IMR-90 (cell line): ENCODE results near the gene AKAP12. TPM values are rescaled to one million over a fixed set of nuclear protein-coding genes. Genes with fewer than 3 reads are reported as not detected.

ENCODE experiments used
- ATAC-seq: fragments of 200-7000 bp; cut with Tn5 transposase; 2 replicates; pipeline ENCODE4 v1.9.1; 2020; ENCODE audit warnings: low read depth, mild to moderate bottlenecking, moderate library complexity
- BruUV-seq: library from RNA; stranded (reverse); fragments of 400-500 nt; replicated peaks from 2 replicates; lab custom pipeline; 2021; lab: Mats Ljungman, UMichigan
- CTCF ChIA-PET: fragments of 300-600 bp; formaldehyde crosslinking; extraction: SDS; loops from one replicate; lab custom pipeline; 2021; ENCODE audit warnings: antibody characterized with exemption; lab: Yijun Ruan, JAX
- POLR2A ChIA-PET: fragments of 300-600 bp; sonication (Branson Sonifier 250); formaldehyde crosslinking; loops from one replicate; lab custom pipeline; 2022; ENCODE audit warnings: antibody characterized with exemption; ENCODE audit not compliant: unreplicated experiment; lab: Charles Lee
- DNase-seq: peaks from one replicate; pipeline ENCODE4 v3.0.0; 2013
- H2AFZ ChIP-seq: replicated peaks from 2 replicates; pipeline ENCODE3; 2013; ENCODE audit warnings: low read length, mild to moderate bottlenecking; ENCODE audit not compliant: poor library complexity
- H2AK5ac ChIP-seq: 2 replicates; pipeline ENCODE4 v1.6.1; 2013; ENCODE audit warnings: low read depth, low read length, inconsistent platforms
- H2AK9ac ChIP-seq: replicated peaks from 2 replicates; pipeline ENCODE3; 2013; ENCODE audit warnings: mild to moderate bottlenecking, low read depth, low read length, moderate library complexity; ENCODE audit not compliant: poor library complexity
- H2BK120ac ChIP-seq: 2 replicates; pipeline ENCODE4 v1.6.1; 2013; ENCODE audit warnings: low read depth, low read length, inconsistent platforms
- H2BK15ac ChIP-seq: 3 replicates; pipeline ENCODE4 v1.6.1; 2013; ENCODE audit warnings: low read depth, low read length, inconsistent platforms
- H2BK20ac ChIP-seq: 2 replicates; pipeline ENCODE4 v1.6.1; 2013; ENCODE audit warnings: low read depth, mild to moderate bottlenecking, inconsistent platforms, low read length, moderate library complexity
- H2BK5ac ChIP-seq: 2 replicates; pipeline ENCODE4 v1.6.1; 2013; ENCODE audit warnings: mild to moderate bottlenecking, low read depth, low read length, inconsistent platforms; ENCODE audit not compliant: poor library complexity, severe bottlenecking
- H3K14ac ChIP-seq: replicated peaks from 2 replicates; pipeline ENCODE4 v1.6.1; 2013; ENCODE audit warnings: low read depth, low read length, inconsistent platforms
- H3K18ac ChIP-seq: 2 replicates; pipeline ENCODE4 v1.6.1; 2013; ENCODE audit warnings: low read depth, low read length, control low read depth
- H3K23ac ChIP-seq: 2 replicates; pipeline ENCODE4 v1.6.1; 2013; ENCODE audit warnings: low read depth, low read length, inconsistent platforms
- H3K27ac ChIP-seq: 2 replicates; pipeline ENCODE4 v1.5.1; 2013; ENCODE audit warnings: mild to moderate bottlenecking, control low read depth, low read length; ENCODE audit not compliant: insufficient read depth
- H3K27me3 ChIP-seq: 2 replicates; pipeline ENCODE4 v1.6.1; 2013; ENCODE audit warnings: low read length; ENCODE audit not compliant: control insufficient read depth, insufficient read depth
- H3K36me3 ChIP-seq: 2 replicates; pipeline ENCODE4 v1.6.1; 2013; ENCODE audit warnings: low read length, mixed read lengths; ENCODE audit not compliant: control insufficient read depth, insufficient read depth
- H3K4ac ChIP-seq: 2 replicates; pipeline ENCODE4 v1.6.1; 2013; ENCODE audit warnings: low read depth, low read length, inconsistent platforms
- H3K4me1 ChIP-seq: 2 replicates; pipeline ENCODE4 v1.6.1; 2013; ENCODE audit warnings: low read length, mixed read lengths; ENCODE audit not compliant: control insufficient read depth, insufficient read depth
- H3K4me2 ChIP-seq: 2 replicates; pipeline ENCODE4 v1.6.1; 2013; ENCODE audit warnings: low read depth, mild to moderate bottlenecking, control low read depth, low read length, moderate library complexity
- H3K4me3 ChIP-seq: 2 replicates; pipeline ENCODE4 v1.5.1; 2013; ENCODE audit warnings: low read depth, mild to moderate bottlenecking, control low read depth, low read length, moderate library complexity; ENCODE audit not compliant: insufficient read depth
- H3K56ac ChIP-seq: 2 replicates; pipeline ENCODE4 v1.6.1; 2013; ENCODE audit warnings: low read length, inconsistent platforms; ENCODE audit not compliant: insufficient read depth; ENCODE audit errors: extremely low read depth
- H3K79me1 ChIP-seq, 2 experiments: 2 replicates each; pipeline ENCODE4 v1.6.1; 2013; ENCODE audit warnings: low read length in 2 of 2, inconsistent platforms in 1 of 2, low read depth in 1 of 2
- H3K9ac ChIP-seq: 2 replicates; pipeline ENCODE4 v1.6.1; 2013; ENCODE audit warnings: low read depth, low read length, control low read depth
- H3K9me1 ChIP-seq: 2 replicates; pipeline ENCODE4 v1.6.1; 2013; ENCODE audit warnings: low read length, inconsistent platforms; ENCODE audit not compliant: insufficient read depth
- H3K9me3 ChIP-seq: 2 replicates; pipeline ENCODE4 v1.6.1; 2013; ENCODE audit warnings: low read length; ENCODE audit not compliant: control insufficient read depth, insufficient read depth
- H4K20me1 ChIP-seq: 2 replicates; pipeline ENCODE4 v1.6.1; 2013; ENCODE audit warnings: low read length, inconsistent platforms; ENCODE audit not compliant: insufficient read depth
- H4K5ac ChIP-seq: 2 replicates; pipeline ENCODE4 v1.6.1; 2013; ENCODE audit warnings: mild to moderate bottlenecking, low read depth, low read length, control low read depth
- H4K8ac ChIP-seq, 2 experiments: 2 replicates each; pipeline ENCODE4 v1.6.1; 2013; ENCODE audit warnings: low read depth in 2 of 2, low read length in 2 of 2, control low read depth in 1 of 2, inconsistent platforms in 1 of 2
- H4K91ac ChIP-seq: 2 replicates; pipeline ENCODE4 v1.6.1; 2013; ENCODE audit warnings: low read depth, low read length, inconsistent platforms; ENCODE audit not compliant: insufficient read depth
- BHLHE40 ChIP-seq: fragments of 150-350 bp; IDR thresholded peaks from 2 replicates; pipeline ENCODE4 v1.6.1; 2016; ENCODE audit warnings: mild to moderate bottlenecking, low read depth, low read length
- CEBPB ChIP-seq: IDR thresholded peaks from 2 replicates; pipeline ENCODE4 v1.6.1; 2012; ENCODE audit warnings: low read depth, low read length, improper control_type of control experiment
- CHD1 ChIP-seq: IDR thresholded peaks from 2 replicates; pipeline ENCODE4 v1.6.1; 2012; ENCODE audit warnings: low read depth, low read length, improper control_type of control experiment
- FOS ChIP-seq: fragments of 150-350 bp; IDR thresholded peaks from 2 replicates; pipeline ENCODE4 v1.6.1; 2016; ENCODE audit warnings: low read depth, low read length
- MAFK ChIP-seq: IDR thresholded peaks from 2 replicates; pipeline ENCODE4 v1.6.1; 2012; ENCODE audit warnings: low read depth, low read length, improper control_type of control experiment
- MAZ ChIP-seq: IDR thresholded peaks from 2 replicates; pipeline ENCODE4 v1.6.1; 2012; ENCODE audit warnings: low read depth, mild to moderate bottlenecking, low read length, improper control_type of control experiment, moderate library complexity, borderline replicate concordance
- NFE2L2 ChIP-seq: fragments of 150-350 bp; IDR thresholded peaks from 2 replicates; pipeline ENCODE4 v1.6.1; 2016; ENCODE audit warnings: low read depth, mild to moderate bottlenecking, low read length
- POLR2A ChIP-seq: IDR thresholded peaks from 2 replicates; pipeline ENCODE4 v1.6.1; 2012; ENCODE audit warnings: mild to moderate bottlenecking, low read depth, low read length
- RCOR1 ChIP-seq: IDR thresholded peaks from 2 replicates; pipeline ENCODE4 v1.6.1; 2012; ENCODE audit warnings: mild to moderate bottlenecking, low read length, improper control_type of control experiment; ENCODE audit not compliant: insufficient replicate concordance
- RFX5 ChIP-seq: IDR thresholded peaks from 2 replicates; pipeline ENCODE4 v1.8.0; 2012; ENCODE audit warnings: low read depth, mild to moderate bottlenecking, low read length, moderate library complexity
- SMC3 ChIP-seq: fragments of 150-350 bp; IDR thresholded peaks from 2 replicates; pipeline ENCODE4 v1.6.1; 2016; ENCODE audit warnings: low read depth, mild to moderate bottlenecking, antibody characterized with exemption, low read length, moderate library complexity
- WGBS, 2 experiments: methylation state at CpG; one replicate each; pipeline versions ENCODE4 v1.1.5 to v1.1.7; 2013; ENCODE audit warnings: missing lambda C conversion rate in 2 of 2; ENCODE audit not compliant: insufficient read length in 1 of 2; ENCODE audit errors: extremely low coverage in 2 of 2; 5-methylcytosine and 5-hydroxymethylcytosine counted together
- dilution Hi-C: fragments of 300-500 bp; cut with HindIII; formaldehyde crosslinking; loops from one replicate; pipeline ENCODE4 v1.14.3; 2018; ENCODE audit warnings: low sequenced_read_pairs; ENCODE audit not compliant: unreplicated experiment
- in situ Hi-C: fragments of 300-500 bp; cut with MboI; formaldehyde crosslinking; loops from 3 replicates; pipeline ENCODE4 v1.14.3; 2019; ENCODE audit warnings: low sequenced_read_pairs, inconsistent platforms, mixed read lengths
- intact Hi-C: fragments of 100-400 bp; cut with micrococcal nuclease; formaldehyde crosslinking; loops from 2 replicates; pipeline ENCODE4 v1.10.0; 2022
- polyA plus RNA-seq, 3 experiments: library from polyadenylated mRNA; depleted of rRNA; stranded (reverse); fragments of >200 nt; gene quantifications; 2 replicates each; pipeline ENCODE4 v1.2.3, GENCODE V29; 2012; ENCODE audit warnings: low replicate concordance in 1 of 3
- total RNA-seq: library from RNA; depleted of rRNA; stranded (reverse); fragments of >200 nt; gene quantifications from 2 replicates; pipeline ENCODE4 v1.2.3, GENCODE V29; 2012
- TF ChIP-seq, protein P1 (sequence below): fragments of 150-350 bp; IDR thresholded peaks from 2 replicates; pipeline ENCODE4 v1.6.1; 2016; ENCODE audit warnings: low read depth, mild to moderate bottlenecking, low read length, moderate library complexity, borderline replicate concordance
- TF ChIP-seq, protein P2 (sequence below): conservative IDR thresholded peaks from 2 replicates; pipeline ENCODE4 v1.5.1; 2012; ENCODE audit warnings: mild to moderate bottlenecking, low read depth, low read length, improper control_type of control experiment
- TF ChIP-seq, protein P3 (sequence below): fragments of 150-350 bp; IDR thresholded peaks from 2 replicates; pipeline ENCODE4 v1.6.1; 2017; ENCODE audit warnings: mild to moderate bottlenecking, antibody characterized with exemption, low read length, low read depth

AKAP12 gene
- total and polyA plus RNA-seq, 2 of the 4 experiments (the other 2 are of a cell fraction), result 56.0 to 118 TPM

DNA sequence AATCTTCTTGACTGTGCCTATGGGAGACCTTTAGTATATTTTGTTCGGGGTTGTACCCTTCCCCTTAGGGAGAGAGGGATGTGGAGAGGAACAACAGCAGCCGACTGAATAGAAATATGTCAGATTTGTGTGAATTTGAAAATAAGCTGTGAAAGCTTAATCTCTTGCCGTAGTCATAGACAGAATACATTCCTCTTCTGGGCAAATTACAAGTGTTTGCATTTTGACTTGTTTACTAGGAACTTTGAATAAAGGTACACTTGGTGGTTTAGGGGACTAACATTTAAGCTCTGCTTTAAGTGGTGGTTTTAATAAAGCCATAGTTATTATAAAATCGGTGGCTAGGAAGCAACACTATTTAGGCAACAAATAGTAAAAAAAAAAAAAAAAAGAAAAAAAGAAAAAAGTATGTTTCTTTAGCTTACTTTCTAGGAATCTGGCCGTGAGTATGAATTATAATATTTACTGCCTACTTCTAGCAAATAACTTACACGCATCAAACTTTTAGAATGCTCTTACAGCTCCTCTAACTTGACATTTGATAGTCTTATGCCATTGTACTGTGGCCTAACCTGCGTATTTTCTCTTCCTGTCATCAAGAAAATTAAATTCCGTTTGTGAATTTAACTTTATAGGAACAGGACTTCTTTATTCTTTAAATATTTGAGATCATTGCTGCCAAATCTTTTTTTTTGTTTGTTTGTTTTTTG is 86.5 kb downstream of the AKAP12 start:
- H4K5ac ChIP-seq, result peak overlapping the region; percentile 75; the same call in 1 of the 2 replicates
- BruUV-seq, result no TSS peak
- in situ Hi-C loops, result loop anchor here (10.0 to 25.0 kb wide), 2 partner anchors 501 to 914 kb away; no protein-coding TSS in a partner anchor
- no peak for TF ChIP-seq MAZ
- TF ChIP-seq FOS, result no peak
- no peak for TF ChIP-seq MAFK
- no peak for TF ChIP-seq RFX5
- TF ChIP-seq, protein P1, sequence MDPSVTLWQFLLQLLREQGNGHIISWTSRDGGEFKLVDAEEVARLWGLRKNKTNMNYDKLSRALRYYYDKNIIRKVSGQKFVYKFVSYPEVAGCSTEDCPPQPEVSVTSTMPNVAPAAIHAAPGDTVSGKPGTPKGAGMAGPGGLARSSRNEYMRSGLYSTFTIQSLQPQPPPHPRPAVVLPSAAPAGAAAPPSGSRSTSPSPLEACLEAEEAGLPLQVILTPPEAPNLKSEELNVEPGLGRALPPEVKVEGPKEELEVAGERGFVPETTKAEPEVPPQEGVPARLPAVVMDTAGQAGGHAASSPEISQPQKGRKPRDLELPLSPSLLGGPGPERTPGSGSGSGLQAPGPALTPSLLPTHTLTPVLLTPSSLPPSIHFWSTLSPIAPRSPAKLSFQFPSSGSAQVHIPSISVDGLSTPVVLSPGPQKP, result no peak
- TF ChIP-seq CEBPB, result no peak
- TF ChIP-seq, protein P2, sequence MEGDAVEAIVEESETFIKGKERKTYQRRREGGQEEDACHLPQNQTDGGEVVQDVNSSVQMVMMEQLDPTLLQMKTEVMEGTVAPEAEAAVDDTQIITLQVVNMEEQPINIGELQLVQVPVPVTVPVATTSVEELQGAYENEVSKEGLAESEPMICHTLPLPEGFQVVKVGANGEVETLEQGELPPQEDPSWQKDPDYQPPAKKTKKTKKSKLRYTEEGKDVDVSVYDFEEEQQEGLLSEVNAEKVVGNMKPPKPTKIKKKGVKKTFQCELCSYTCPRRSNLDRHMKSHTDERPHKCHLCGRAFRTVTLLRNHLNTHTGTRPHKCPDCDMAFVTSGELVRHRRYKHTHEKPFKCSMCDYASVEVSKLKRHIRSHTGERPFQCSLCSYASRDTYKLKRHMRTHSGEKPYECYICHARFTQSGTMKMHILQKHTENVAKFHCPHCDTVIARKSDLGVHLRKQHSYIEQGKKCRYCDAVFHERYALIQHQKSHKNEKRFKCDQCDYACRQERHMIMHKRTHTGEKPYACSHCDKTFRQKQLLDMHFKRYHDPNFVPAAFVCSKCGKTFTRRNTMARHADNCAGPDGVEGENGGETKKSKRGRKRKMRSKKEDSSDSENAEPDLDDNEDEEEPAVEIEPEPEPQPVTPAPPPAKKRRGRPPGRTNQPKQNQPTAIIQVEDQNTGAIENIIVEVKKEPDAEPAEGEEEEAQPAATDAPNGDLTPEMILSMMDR, result no peak
- TF ChIP-seq, protein P3, sequence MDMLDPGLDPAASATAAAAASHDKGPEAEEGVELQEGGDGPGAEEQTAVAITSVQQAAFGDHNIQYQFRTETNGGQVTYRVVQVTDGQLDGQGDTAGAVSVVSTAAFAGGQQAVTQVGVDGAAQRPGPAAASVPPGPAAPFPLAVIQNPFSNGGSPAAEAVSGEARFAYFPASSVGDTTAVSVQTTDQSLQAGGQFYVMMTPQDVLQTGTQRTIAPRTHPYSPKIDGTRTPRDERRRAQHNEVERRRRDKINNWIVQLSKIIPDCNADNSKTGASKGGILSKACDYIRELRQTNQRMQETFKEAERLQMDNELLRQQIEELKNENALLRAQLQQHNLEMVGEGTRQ, result no peak
- no peak for TF ChIP-seq POLR2A
- TF ChIP-seq NFE2L2, result no peak
- TF ChIP-seq SMC3, result no peak
- TF ChIP-seq BHLHE40, result no peak
- TF ChIP-seq CHD1, result no peak
- no peak for TF ChIP-seq RCOR1

More for the DNA sequence above, 86.5 kb downstream of the AKAP12 start:
- no peak overlapping the region for H2AK5ac ChIP-seq
- CTCF ChIA-PET, result interaction anchor here (0.6 to 4.4 kb wide), 5 partner anchors 50 to 910 kb away, joined by 3 to 56 read pairs (median 5); no protein-coding TSS in a partner anchor
- no peaks in the 10 kb centered on the region for H4K20me1 ChIP-seq
- WGBS, 2 experiments, result 0% methylated on average over 1 of the region's 8 CpGs; no CpG with 5 or more reads in 1 of the 2 experiments
- H2AK9ac ChIP-seq, result peak overlapping the region; percentile 74
- H3K9me1 ChIP-seq, result peaks cover 6% of the 10 kb centered on the region; the same call in 1 of the 2 replicates
- H2BK15ac ChIP-seq, result no peak overlapping the region
- intact Hi-C loops (no loop called here), dilution Hi-C loops (no loop called here)
- H3K9ac ChIP-seq, result peak overlapping the region; percentile 67
- H3K18ac ChIP-seq, result 0 out of 2 replicates have a peak overlapping the region, but pooled peaks have one; percentile 50
- H2BK5ac ChIP-seq, result no peak overlapping the region
- H3K27ac ChIP-seq, result peak overlapping the region; percentile 49
- peak overlapping the region; percentile 69 for H3K4ac ChIP-seq
- POLR2A ChIA-PET, result no interaction called here
- H3K14ac ChIP-seq, result peak overlapping the region; percentile 79; the same call in 1 of the 2 replicates
- no peak overlapping the region; the same call in 1 of the 2 replicates for H2BK20ac ChIP-seq
- ATAC-seq, result no peak
- H3K36me3 ChIP-seq, result no peaks in the 10 kb centered on the region
- H2AFZ ChIP-seq, result peak overlapping the region; percentile 92
- H3K9me3 ChIP-seq, result no peaks in the 10 kb centered on the region
- H3K4me2 ChIP-seq, result peak overlapping the region; percentile 91
- DNase-seq, result no peak
- H4K91ac ChIP-seq, result no peak overlapping the region
- peaks cover 9% of the 10 kb centered on the region; the same call in 1 of the 2 replicates for H3K4me1 ChIP-seq
- H3K23ac ChIP-seq, result peak overlapping the region; percentile 58; the same call in 1 of the 2 replicates
- H3K56ac ChIP-seq, result peak overlapping the region; percentile 50; the same call in 1 of the 2 replicates
- H3K79me1 ChIP-seq, result peaks cover 3 to 22% of the 10 kb centered on the region in 2 experiments; a peak in 3 of 4 replicates
- H3K27me3 ChIP-seq, result no peaks in the 10 kb centered on the region
- peak overlapping the region; percentile 93 for H3K4me3 ChIP-seq
- H2BK120ac ChIP-seq, result peak overlapping the region; percentile 56
- H4K8ac ChIP-seq, result peak overlapping the region; percentile 23 to 52; a peak in 1 of 4 replicates
